ENCODE results near the gene SIRPA. TPM values are rescaled to one million over a fixed set of nuclear protein-coding genes. Genes with fewer than 3 reads are reported as not detected.

Gene SIRPA
- total and polyA plus RNA-seq, 10 of the 15 experiments (the other 5 are each of a cell fraction or from before 2014, with no cell fraction given), result 1.7 to 13.2 (median 5.0) TPM

DNA sequence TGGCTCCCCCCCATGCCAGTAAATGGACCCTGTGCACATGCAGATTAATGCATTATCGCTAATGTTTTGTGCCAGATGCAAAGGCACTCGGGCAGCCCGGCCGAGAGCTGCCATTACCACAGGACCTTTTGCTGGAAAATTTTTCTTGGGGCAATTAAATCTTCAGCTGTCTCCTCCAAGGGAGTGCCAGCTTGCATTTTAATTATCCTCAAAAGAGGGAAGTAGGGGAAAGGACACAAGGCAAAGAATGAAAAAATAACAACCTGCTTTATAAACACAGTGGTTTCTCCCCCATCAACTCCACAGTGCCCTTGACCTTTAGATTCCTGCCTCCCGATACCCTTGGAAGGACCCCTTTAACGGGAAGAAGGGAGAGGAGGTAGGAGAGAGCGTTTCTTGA, 50.5 kb downstream of the SIRPA start:
- intact Hi-C loops (cut with micrococcal nuclease; ENCODE audit: unreplicated experiment) (no loop called here), in situ Hi-C loops (cut with MboI) (no loop called here)
- Histone ChIP-seq H4K20me1 (ENCODE audit: control insufficient read depth, insufficient read depth) (no peaks in the 10 kb centered on the region), H3K27ac (ENCODE audit: control insufficient read depth, insufficient read depth) (no peak overlapping the region), H3K27me3 (replicated peaks in 1 of 2; ENCODE audit: control insufficient read depth in 2 of 2, insufficient read depth in 2 of 2, low read length in 1 of 2) (peaks cover 4 to 7% of the 10 kb centered on the region in 2 experiments), H3K79me2 (ENCODE audit: control insufficient read depth, insufficient read depth, low read length) (no peaks in the 10 kb centered on the region), H3K4me2 (ENCODE audit: control insufficient read depth, insufficient read depth) (no peak overlapping the region), H3K36me3 (ENCODE audit: control insufficient read depth in 2 of 2, insufficient read depth in 2 of 2, low read length in 1 of 2) (no peaks in the 10 kb centered on the region), H3K4me1 (ENCODE audit: control insufficient read depth, insufficient read depth, low read length) (no peaks in the 10 kb centered on the region), H2AFZ (ENCODE audit: control insufficient read depth, low read depth, low read length) (no peak overlapping the region), H3K4me3 (no peak overlapping the region), H3K9me3 (replicated peaks; ENCODE audit: control insufficient read depth, insufficient read depth, low read length) (no peaks in the 10 kb centered on the region), H3K9ac (ENCODE audit: control insufficient read depth, insufficient read depth, low read length) (no peak overlapping the region)
- ChIA-PET SMC1A (ENCODE audit: uncharacterized antibody, unreplicated experiment) (no interaction called here), RAD21 (ENCODE audit: unreplicated experiment) (no interaction called here), POLR2A (no interaction called here), CTCF (interaction anchor here (0.9 to 1.0 kb wide), 2 partner anchors 13 to 16 kb away, joined by 3 read pairs; no protein-coding TSS in a partner anchor)
- no peak for DNase-seq (ENCODE audit: low read depth, low spot score)
- TF ChIP-seq, protein P1, sequence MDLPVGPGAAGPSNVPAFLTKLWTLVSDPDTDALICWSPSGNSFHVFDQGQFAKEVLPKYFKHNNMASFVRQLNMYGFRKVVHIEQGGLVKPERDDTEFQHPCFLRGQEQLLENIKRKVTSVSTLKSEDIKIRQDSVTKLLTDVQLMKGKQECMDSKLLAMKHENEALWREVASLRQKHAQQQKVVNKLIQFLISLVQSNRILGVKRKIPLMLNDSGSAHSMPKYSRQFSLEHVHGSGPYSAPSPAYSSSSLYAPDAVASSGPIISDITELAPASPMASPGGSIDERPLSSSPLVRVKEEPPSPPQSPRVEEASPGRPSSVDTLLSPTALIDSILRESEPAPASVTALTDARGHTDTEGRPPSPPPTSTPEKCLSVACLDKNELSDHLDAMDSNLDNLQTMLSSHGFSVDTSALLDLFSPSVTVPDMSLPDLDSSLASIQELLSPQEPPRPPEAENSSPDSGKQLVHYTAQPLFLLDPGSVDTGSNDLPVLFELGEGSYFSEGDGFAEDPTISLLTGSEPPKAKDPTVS (IDR thresholded peaks at IDR 0.05; ENCODE audit: low read depth, low read length), result no peak
- TF ChIP-seq EED (IDR thresholded peaks at IDR 0.05; ENCODE audit: low read depth) (no peak), MXI1 (IDR thresholded peaks at IDR 0.05; ENCODE audit: low read depth, low read length) (no peak), SRF (IDR thresholded peaks at IDR 0.05; ENCODE audit: low read depth in 2 of 2, low read length in 2 of 2) (no peak), BHLHE40 (IDR thresholded peaks at IDR 0.05; ENCODE audit: borderline replicate concordance in 1 of 2, low read depth in 2 of 2, low read length in 1 of 2) (no peak), SMARCA5 (IDR thresholded peaks at IDR 0.05) (no peak), NRF1 (conservative IDR thresholded peaks at IDR 0.05; ENCODE audit: low read depth, low read length) (no peak), SREBF1 (IDR thresholded peaks at IDR 0.05; ENCODE audit: low read length) (no peak), CHD2 (IDR thresholded peaks at IDR 0.05; ENCODE audit: borderline replicate concordance, low read depth, low read length) (no peak), RAD51 (IDR thresholded peaks at IDR 0.05) (no peak)
- TF ChIP-seq, protein P2, sequence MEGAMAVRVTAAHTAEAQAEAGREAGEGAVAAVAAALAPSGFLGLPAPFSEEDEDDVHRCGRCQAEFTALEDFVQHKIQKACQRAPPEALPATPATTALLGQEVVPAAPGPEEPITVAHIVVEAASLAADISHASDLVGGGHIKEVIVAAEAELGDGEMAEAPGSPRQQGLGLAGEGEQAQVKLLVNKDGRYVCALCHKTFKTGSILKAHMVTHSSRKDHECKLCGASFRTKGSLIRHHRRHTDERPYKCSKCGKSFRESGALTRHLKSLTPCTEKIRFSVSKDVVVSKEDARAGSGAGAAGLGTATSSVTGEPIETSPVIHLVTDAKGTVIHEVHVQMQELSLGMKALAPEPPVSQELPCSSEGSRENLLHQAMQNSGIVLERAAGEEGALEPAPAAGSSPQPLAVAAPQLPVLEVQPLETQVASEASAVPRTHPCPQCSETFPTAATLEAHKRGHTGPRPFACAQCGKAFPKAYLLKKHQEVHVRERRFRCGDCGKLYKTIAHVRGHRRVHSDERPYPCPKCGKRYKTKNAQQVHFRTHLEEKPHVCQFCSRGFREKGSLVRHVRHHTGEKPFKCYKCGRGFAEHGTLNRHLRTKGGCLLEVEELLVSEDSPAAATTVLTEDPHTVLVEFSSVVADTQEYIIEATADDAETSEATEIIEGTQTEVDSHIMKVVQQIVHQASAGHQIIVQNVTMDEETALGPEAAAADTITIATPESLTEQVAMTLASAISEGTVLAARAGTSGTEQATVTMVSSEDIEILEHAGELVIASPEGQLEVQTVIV (IDR thresholded peaks at IDR 0.05; ENCODE audit: borderline replicate concordance, partially characterized antibody), result no peak
- TF ChIP-seq, protein P3, sequence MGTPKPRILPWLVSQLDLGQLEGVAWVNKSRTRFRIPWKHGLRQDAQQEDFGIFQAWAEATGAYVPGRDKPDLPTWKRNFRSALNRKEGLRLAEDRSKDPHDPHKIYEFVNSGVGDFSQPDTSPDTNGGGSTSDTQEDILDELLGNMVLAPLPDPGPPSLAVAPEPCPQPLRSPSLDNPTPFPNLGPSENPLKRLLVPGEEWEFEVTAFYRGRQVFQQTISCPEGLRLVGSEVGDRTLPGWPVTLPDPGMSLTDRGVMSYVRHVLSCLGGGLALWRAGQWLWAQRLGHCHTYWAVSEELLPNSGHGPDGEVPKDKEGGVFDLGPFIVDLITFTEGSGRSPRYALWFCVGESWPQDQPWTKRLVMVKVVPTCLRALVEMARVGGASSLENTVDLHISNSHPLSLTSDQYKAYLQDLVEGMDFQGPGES (IDR thresholded peaks at IDR 0.05), result no peak
- TF ChIP-seq, protein P4, sequence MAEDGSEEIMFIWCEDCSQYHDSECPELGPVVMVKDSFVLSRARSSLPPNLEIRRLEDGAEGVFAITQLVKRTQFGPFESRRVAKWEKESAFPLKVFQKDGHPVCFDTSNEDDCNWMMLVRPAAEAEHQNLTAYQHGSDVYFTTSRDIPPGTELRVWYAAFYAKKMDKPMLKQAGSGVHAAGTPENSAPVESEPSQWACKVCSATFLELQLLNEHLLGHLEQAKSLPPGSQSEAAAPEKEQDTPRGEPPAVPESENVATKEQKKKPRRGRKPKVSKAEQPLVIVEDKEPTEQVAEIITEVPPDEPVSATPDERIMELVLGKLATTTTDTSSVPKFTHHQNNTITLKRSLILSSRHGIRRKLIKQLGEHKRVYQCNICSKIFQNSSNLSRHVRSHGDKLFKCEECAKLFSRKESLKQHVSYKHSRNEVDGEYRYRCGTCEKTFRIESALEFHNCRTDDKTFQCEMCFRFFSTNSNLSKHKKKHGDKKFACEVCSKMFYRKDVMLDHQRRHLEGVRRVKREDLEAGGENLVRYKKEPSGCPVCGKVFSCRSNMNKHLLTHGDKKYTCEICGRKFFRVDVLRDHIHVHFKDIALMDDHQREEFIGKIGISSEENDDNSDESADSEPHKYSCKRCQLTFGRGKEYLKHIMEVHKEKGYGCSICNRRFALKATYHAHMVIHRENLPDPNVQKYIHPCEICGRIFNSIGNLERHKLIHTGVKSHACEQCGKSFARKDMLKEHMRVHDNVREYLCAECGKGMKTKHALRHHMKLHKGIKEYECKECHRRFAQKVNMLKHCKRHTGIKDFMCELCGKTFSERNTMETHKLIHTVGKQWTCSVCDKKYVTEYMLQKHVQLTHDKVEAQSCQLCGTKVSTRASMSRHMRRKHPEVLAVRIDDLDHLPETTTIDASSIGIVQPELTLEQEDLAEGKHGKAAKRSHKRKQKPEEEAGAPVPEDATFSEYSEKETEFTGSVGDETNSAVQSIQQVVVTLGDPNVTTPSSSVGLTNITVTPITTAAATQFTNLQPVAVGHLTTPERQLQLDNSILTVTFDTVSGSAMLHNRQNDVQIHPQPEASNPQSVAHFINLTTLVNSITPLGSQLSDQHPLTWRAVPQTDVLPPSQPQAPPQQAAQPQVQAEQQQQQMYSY (CRISPR knock-in tag; IDR thresholded peaks at IDR 0.05), result no peak
- 49% methylated on average over 7 of the region's 7 CpGs for WGBS (ENCODE audit: insufficient coverage, insufficient replicate concordance, low lambda C conversion rate, missing lambda C conversion rate)
- no peak for ATAC-seq
- BruUV-seq (replicated peaks), result no TSS peak
- FAIRE-seq, result no peak

Data from GM12878 (cell line).